ENCODE results near the gene RNF217.
"Not testable (repeated sequence)": the region's sequence is repeated elsewhere in the genome, so short reads cannot be mapped to it uniquely, and the experiment has no call there.

The RNF217 gene

DNA sequence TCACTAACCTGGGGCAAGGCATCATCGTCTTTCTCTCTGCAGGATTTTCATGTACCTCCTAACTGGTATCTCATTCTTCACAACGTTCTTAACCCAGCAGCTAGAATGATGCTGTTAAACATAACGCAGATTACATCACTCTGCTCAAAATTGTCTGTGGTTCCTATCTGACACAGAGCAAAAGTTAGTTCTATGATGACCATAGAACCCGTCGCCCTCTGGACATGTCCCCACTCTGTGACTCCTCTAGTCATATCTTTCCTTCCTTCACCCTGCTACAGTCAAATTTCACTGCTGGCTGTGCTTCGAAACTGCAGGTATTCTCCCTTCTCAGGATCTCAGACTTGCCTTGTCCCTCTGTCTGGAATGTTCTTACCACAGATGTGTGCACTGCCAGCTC lies 103.9 kb downstream of the RNF217 start:
- no peak for DNase-seq

DNA sequence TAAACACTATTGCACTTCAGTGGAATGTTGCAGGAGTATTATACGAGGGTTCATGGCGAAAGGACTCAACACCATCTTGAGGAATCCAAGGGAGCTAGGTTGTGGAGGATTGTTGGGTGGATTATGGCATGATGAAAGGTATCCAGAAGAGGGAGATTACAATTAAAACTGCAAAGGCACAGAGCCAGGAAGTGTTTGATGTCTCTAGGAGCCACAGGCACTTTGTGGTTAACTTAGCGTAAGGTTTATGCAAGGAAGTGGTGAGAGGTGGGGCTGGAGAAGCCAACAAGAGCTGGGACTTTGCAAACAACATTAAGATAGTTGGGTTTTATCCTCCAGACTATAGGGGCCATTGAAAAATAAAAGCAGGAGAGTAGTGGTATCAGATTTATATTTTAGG lies 104.7 kb downstream of the RNF217 start:
- DNase-seq, result peak in 1 of 2 donors; percentile 47

DNA sequence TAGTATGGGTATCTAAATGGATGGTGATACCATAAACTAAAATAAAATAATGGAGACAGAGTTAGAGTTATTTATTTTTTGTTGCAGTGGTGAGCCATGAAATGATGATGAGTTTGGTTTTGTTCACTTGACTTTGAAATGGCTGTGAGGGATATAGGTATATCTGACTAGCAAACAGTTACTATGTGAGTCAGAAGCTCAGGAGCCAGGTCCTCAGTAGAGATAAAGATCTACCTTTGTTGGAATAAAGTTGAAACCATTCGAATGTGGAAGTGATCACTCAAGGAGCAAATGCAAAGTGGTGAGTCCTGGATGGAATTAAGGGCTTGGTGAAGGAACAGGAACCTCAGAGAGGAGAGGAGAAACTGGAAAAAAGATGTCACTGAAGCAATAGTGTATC lies 105.3 kb downstream of the RNF217 start:
- no peak for DNase-seq

DNA sequence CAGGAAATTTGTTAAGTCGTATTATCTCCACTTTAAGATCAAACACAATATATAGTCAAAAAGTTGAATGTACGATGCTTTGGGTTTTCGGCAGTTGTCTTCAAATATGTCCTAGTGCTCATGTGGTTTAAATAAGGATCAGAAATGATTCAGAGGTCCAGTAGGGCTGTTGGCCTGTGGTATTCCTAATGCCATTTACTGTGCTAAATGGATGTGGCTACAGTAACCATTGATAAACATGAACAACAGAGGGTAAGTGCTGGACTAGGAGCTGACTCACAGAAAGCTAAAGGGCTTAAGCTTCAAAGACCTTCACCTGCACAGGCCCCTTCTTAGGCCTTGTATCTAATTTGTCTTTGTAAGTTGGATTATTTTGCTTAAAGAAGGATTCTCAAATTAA lies 110.8 kb downstream of the RNF217 start:
- no peak for DNase-seq

DNA sequence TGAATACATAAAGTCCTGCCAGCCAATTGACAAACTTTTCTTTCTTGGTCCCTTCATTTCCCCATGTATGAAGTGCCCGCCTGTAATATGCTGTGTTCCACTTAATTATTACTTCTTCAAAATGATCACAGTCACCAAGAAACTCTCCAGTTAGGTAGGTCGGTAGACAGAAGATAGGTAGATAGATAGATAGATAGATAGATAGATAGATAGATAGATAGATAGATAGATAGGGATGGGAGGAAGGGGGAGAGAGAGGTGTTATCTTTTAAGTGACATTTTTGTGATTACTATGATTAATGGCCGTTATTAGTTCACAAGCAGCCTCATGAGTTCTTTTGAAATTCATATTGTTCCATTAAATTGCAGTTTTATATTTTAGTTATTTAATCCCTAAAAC lies 111.9 kb downstream of the RNF217 start:
- no peak for DNase-seq

DNA sequence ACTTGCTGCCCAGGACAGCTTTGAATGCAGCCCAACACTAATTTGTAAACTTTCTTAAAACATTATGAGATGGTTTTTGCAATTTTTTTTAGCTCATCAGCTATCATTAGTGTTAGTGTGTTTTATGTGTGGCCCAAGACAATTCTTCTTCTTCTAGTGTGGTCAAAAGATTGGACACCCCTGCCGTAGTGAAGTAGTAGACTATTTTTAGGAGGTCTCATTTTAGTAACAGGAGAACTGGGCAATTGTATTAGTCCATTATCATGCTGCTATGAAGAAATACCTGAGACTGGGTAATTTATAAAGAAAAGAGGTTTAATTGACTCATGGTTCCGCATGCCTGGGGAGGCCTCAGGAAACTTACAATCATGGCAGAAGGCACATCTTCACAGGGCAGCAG lies 112.8 kb downstream of the RNF217 start:
- not testable (repeated sequence) for DNase-seq

DNA sequence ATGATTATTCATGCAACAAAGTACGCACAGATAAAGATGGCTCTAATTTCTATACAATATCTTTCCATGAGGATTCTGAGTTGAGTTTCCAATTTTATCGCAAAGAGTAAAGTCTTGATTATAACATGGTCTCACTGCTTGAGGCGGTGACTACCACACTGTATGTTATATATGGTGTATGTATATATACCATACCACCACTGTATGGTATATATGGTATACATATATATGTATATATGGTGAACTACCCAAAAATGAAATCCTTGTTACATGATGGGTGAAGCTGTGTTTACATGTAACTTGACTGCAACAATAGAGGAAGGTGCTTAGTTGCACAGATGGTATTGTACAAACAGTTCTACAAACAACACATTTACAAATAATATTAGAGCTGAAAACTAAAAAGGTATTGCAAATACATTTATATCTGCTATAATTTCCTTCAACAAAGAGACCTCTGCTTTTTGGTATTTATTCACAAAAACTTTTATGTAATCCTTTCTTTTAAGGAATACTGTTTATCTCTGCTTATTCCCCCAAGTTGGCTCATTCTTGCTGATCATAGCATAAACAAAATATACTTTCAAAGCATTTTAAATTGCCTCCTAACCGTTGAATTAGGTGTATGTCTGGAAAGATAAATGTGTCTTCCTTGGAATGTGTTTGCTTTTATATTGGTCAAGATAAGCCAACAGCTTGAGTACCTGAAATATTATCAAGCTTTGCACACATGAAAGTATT lies 113.7 kb downstream of the RNF217 start:
- DNase-seq, result no peak

DNA sequence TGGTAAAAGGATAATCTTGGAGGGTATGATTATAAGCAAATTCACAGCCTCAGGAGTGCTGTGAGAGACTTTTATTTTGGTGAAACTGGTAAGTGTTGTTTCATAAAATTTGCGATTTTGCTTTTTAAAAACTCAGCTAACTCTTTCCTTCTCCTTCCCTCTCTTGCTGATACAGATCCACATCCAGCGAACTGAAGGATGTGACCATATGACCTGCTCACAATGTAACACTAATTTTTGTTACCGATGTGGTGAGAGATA lies 114.2 kb downstream of the RNF217 start:
- no peak for DNase-seq

DNA sequence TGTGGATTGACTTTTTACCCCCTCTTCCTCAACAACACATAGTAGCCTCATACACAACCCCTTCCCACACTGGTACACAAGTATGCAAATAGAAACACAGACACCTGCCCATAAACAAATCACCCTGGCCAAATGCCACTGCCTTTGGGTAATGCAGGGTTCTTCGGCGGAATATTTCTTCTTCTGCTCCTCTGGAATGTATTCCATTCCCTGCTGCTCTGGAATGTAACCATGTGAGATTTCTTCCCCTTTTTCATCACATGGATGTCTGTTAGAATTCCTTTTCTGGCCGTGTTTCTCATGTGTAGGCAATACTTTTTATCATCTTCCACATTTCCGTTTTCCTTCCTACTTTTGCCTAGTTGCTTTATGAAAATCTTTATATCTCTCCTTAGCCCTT lies 115.2 kb downstream of the RNF217 start:
- no peak for DNase-seq

DNA sequence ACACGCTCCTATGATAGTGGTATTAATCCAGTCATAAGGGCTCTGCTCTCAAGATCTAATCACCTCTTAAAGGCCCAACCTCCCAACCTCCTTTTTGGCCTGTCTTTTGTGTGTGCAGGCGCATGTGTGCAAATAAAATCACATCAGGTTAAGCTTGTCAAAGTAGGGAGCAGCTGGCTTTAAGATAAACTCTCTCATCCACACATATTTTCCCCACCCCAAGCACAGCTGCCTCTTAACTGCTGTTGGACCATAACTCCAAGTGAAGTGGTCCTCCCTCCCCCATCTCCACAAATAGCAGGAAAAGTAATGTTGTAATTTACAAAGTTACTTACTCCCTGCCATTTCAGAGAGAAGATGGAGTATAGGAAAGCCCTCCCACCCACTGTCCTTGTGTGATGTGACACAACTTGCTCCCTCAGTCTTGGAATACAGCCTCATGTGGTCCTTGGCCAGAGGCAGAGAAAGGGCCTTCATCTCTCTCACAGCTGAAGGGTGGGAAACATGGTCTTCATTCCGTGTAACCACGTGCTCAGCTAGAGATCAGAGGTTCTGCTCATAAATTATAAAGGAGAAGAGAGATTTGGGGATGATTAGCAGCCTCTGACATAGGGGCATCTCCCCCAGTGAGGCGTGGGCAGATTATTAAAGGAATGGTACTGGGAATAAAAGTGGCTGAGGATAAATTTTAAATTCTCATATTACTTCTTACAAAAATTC lies 116.5 kb downstream of the RNF217 start:
- DNase-seq, result no peak

DNA sequence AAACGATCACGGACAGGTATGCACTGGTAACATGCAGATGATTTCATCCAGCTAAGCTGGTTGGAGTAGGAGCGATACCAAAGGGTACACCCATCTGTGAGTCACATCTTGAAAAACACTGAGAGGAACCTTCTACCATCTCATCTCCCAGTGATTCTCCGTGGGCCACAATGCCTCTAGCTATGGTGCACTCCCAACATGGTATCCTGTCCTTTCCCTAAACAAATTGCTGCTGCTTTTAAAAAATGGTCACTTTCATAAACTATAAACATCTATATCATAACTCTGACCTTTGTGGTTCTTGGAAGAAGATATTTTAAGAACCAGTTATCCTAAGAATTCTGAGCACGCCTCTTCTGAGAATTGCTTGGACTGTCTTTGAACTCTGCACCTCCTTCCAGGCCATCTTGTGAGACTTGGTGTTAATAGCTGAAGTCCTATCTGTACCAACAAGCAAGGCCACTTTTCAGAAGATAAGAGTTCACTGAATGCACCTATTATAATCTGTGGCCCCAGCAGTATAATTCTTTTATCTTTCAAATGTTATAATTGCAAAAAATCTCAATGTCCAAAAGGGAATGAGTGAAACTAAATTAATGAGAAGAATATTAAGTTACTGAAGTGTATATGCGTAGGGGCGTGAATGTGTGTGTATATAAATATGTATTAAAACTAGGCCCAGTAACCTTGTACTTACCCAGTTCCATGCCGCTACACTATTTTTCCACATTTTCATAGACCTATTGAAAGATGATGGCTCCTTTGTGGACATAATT lies 120.9 kb downstream of the RNF217 start:
- DNase-seq, result no peak

DNA sequence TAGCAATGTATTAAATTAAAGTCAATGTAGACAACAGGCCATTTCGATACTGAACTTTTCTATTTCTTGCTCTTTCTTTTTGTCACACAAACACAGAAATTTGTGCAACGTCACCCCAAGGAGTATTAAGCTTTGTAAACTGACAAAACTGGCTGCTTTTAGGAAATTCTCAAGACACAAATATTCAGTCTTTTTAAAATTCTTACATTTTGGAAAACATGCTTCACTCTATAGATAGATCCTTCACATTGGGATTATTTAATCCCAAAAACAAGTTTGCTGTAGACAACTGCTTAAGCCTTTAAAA lies 121.4 kb downstream of the RNF217 start:
- no peak for DNase-seq

DNA sequence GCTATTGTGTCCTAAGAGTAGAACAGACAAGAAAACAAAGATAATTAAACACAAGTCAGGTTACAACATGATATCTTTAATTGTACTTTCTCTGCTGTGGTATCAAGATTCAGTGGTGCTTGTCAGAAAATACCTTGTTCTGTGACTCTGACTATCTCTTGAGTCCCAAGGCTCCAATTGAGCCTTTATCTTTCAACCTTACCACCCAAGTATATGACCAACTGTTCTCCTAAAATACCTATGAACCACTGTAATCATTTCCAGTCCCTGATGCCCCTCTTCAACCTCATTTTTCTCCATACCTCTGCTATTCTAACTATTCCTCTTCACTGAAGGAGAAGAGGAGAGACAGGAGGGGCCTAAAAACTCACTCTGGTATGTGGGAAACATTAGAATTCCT lies 124.5 kb downstream of the RNF217 start:
- DNase-seq, result no peak

DNA sequence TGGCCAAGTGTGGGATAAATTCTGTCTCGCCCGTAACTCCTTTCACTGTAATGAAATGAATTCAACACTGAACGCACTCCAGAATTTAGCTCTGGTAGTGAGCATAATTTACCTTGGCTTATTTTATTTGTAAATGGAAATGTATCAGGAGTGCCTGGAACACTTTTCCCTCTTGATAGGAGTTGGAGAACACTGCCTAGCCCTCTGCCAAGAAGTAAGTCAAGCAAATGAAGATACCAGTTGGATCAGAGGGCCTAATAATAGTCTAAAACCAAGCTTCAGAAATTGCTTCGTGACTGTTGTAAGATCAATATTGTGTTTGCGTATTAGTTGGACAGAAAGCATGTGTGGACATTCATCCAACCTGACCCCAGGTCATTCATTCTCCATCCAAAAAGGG lies 126.7 kb downstream of the RNF217 start:
- no peak for DNase-seq

DNA sequence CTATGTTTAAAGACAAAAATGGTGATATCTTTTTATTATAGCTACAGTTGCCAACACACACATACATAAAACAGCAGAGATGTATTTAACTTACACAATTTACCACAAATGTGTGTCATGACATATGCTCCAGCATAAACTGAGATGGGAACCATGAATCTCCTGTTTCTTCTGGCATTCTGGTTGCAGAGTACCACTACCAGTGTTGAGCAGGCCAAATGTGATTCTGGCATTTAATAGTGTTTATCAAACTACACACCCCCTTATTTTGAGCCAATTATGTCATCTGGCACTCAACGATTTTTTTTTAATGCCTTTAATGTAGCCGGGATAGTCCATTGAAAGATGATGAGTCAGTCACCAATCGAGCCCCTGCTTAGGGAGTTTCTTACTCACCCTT lies 132.3 kb downstream of the RNF217 start:
- DNase-seq, result no peak

DNA sequence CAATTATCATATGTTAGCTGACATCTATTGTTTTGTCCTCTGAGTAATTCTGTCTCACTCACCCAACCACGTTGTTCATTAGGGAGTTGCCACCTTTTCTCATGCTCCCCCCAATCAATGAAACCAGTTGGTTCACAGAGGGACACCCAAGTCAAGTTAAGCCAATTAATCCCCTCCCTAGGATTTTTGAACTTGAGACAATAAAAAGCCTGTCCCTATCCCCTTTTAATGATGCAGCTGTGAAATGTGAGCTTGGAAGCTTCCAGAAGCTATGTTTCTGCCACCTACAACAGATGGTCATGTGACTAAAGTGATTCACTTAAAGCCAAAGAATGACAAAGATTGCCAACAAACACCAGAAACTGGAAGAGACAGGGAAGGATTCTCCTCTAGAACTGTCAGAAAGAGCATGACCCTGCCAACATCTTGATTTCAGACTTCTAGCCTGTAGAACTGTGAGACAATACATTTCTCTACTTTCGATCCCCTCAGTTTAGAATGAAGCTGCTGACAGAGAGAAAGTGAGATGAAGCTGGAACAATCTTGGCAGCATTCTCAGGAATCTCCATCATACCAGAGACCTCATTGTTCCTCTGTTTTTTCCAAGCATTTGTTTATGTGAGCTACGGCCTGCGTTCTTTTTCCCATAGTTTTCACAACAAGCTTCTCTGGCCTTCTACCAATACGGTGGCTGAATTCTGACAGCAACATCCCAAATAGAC lies 133.5 kb downstream of the RNF217 start:
- no peak for DNase-seq

DNA sequence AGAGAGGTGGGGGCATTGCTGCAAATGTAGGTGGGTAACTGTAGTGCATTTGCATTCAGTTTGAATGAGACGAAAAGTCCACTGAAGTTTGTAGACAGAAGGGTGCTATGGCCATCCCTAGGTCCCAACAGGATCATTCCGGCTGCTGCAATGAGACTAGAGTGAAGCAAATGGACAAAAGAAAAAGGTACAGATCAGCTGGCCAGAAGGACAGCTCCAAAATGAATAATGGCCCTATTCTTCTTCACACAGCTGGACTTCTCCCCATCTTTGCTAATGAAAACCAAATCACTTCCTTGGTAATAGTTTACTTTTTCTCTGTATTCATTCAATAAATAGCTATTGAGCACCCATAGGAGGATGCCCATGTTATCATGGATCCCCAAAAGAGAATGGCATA lies 134.9 kb downstream of the RNF217 start:
- no peak for DNase-seq

DNA sequence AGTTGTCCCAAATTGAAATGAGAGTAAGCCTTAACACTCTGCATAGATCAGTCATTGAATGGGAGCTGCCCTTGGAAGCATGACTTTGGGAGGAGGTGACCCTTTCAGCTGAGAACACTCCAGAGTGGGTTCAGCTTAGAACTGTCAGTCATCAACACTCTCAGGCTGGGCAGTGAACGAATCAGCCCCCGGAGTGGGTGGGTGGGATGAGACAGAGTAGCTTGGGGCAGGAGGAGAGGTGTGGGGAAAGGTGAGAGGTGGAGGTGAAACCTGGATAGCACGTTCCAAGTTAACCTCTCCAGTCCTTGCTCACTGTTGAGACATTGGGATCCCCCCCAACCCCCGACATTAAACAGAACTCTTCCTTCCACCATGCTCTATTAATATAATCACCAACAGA lies 136.0 kb downstream of the RNF217 start:
- no peak for DNase-seq

DNA sequence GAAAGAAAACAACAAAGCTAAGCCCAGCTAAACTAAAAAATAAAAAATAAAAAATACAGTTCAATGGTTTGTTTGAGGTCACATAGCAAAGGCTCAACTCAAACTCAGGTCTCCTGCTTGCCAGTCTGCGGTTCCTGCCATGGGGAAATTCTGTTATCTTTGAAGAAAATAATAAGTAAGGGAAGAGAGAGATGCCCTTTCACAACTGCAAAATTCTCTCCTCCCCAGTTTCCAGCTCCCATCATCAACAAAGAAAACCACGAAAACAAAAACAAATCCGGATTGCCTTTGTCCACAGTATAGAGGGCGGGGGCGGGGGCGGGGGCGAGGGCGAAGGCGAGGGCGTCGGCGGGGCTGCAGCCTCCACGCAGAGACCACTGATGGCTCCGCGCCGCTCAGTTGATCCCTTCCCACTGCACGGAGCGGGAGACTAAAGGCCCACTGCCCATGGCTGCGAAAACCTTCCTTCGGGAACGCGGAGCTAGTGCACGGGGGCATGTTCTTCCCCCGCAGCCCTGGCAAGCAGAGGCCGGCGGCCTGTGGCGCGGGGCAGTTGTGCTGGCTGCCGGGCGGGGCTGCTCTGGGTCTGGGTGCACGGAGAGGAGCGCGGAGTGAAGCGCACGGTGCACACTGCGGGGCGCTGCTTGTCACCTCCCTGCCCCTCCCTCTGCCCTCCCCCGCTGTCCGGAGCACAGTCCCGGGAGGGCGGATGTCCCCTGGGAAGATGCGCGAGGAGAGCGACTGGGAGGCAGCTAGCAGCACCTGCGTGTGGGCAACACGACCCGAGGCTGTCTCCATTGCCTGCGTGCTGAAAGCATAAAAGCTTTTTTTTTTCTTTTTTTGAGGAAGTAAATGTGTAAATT lies 137.2 kb downstream of the RNF217 start:
- peak; percentile 8 to 36 for DNase-seq

DNA sequence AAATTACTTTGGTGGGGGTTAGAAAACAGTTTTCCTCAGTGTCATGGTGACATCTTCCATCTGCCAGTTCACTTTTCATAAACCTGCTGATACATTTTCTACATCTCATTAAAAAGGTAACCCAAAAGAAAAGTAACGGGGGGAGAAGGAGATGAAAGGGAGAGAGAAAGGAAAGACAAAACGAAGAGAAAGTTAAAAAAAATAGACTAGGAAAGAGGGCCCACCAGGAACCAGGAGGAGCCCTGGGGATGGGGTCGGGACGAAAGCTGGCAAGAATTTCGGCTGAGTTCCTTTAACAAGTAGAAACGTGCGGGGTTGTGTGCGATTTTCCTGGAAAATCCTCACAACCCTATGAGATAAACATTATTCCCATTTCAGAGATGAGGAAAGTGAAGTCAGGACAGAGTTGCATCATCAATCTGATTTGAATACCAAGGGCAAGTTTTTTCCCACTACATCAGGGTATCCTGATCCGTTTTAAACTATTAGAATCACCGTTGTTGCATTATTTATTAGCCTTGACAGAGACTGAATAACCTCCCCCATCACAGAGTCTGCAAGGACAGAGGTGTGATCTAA lies 137.9 kb downstream of the RNF217 start:
- no peak for DNase-seq

DNA sequence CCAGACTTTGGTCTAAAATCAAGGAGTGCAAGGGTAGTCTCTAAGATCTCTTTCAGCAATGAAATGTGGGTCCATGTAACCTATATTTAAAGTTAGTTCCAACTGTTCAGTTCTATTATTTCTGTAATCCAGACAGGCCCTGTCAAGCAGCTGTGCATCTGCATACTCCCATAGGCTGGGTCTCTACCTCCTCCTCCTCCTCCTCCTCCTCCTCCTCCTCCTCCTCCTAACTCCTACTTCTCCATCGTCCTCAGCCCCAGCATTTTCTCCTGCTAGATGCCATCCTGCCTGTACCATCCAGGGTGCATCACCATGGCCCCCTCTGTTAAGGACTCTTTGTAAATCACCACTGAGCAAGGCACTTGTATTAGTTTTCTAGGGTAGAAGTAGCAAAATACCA lies 138.9 kb downstream of the RNF217 start:
- DNase-seq, result no peak

DNA sequence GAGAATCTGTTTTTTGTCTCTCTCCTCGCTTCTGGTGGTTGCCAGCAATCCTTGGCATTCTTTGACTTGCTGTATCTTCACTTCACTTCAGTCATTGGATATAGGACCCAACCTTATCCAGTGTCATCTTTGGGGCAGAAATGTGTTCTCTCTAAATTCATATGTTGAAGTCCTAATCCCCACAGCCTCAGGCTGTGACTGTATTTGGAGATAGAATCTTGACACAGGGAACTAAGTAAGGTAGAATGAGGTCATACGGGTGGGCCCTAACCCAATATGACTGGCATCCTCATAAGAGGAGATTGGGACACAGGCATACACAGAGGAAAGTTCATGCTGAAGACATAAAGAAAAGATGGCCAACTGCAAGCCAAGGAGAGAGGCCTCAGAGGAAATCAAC lies 139.4 kb downstream of the RNF217 start:
- no peak for DNase-seq

All from bone marrow (tissue), 2 donors.